ENCODE measurements around the gene LAMA3. TPM values are rescaled to one million over a fixed set of nuclear protein-coding genes. Genes with fewer than 3 reads are reported as not detected.

The LAMA3 gene
- total and polyA plus RNA-seq, 2 experiments from 2014 or later = 3.9 to 4.9 TPM

GRCh38 chr18:23867006-23867405 lies 177.8 kb downstream of the LAMA3 start (continued):
- TF ChIP-seq STAT1 (IDR thresholded peaks at IDR 0.05; ENCODE audit: unreplicated experiment) (no peak), CTCF (conservative IDR thresholded peaks at IDR 0.05; ENCODE audit: low read depth in 2 of 2) (no peak), ZNF462 (CRISPR knock-in tag; IDR thresholded peaks at IDR 0.05) (no peak), EZH2 (IDR thresholded peaks at IDR 0.05; ENCODE audit: low read depth, unreplicated experiment) (no peak), CREB1 (CRISPR knock-in tag; IDR thresholded peaks at IDR 0.05; ENCODE audit: low read depth) (no peak)

GRCh38 chr18:23868136-23868785 lies 179.0 kb downstream of the LAMA3 start:
- no peaks in the 10 kb centered on the region for H3K36me3 ChIP-seq (ENCODE audit: insufficient read depth)
- H3K4me3 ChIP-seq = no peak overlapping the region
- H3K36me3 Mint-ChIP-seq (ENCODE audit: low read depth) = no peaks in the 10 kb centered on the region
- H3K9me2 ChIP-seq (ENCODE audit: insufficient read depth) = no peaks in the 10 kb centered on the region
- H3K27me3 ChIP-seq (ENCODE audit: insufficient read depth) = peaks cover 4% of the 10 kb centered on the region; the same call in 1 of the 2 replicates
- 0 out of 2 replicates have a peak, but pooled peaks cover 3% of the 10 kb centered on the region for H3F3A ChIP-seq (replicated peaks; ENCODE audit: low read depth)
- no peak overlapping the region for H2AFZ ChIP-seq
- H3K27ac Mint-ChIP-seq = no peak overlapping the region
- H3K4me2 ChIP-seq = no peak overlapping the region
- DNase-seq (ENCODE audit: low spot score) (no peak), ATAC-seq (no peak)
- no peaks in the 10 kb centered on the region for H3K9me3 Mint-ChIP-seq
- no peaks in the 10 kb centered on the region for H3K79me2 ChIP-seq (replicated peaks; ENCODE audit: insufficient read depth)
- H3K4me3 Mint-ChIP-seq = no peak overlapping the region
- H3K27ac ChIP-seq (ENCODE audit: low read depth) = no peak overlapping the region
- H3K4me1 Mint-ChIP-seq = peaks cover 22% of the 10 kb centered on the region
- H3K27me3 Mint-ChIP-seq (ENCODE audit: insufficient read depth, low read depth, poor library complexity) = no peaks in the 10 kb centered on the region
- H3K4me1 ChIP-seq (ENCODE audit: insufficient read depth) = peaks cover 17% of the 10 kb centered on the region
- no peaks in the 10 kb centered on the region for H4K20me1 ChIP-seq (replicated peaks; ENCODE audit: insufficient read depth)
- TF ChIP-seq EZH2phosphoT487 (IDR thresholded peaks at IDR 0.05; ENCODE audit: unreplicated experiment) (no peak), ZNF114 (CRISPR knock-in tag; IDR thresholded peaks at IDR 0.05) (no peak), CTCF (conservative IDR thresholded peaks at IDR 0.05; ENCODE audit: low read depth in 2 of 2) (no peak), POLR2AphosphoS5 (IDR thresholded peaks at IDR 0.05; ENCODE audit: low read depth) (no peak)
